ENCODE data around the gene TLR9. TPM values are rescaled to one million over a fixed set of nuclear protein-coding genes. Genes with fewer than 3 reads are reported as not detected.
A peak's percentile ranks its signal among the peaks of the same experiment; 100 is the strongest.
"Not testable (repeated sequence)": the region's sequence is repeated elsewhere in the genome, so short reads cannot be mapped to it uniquely, and the experiment has no call there.

The TLR9 gene
- total RNA-seq: 0.26 TPM

GRCh38 chr3:52225452-52226228 is at the start of gene TLR9:
Gene TLR9, minus strand, starts transcription at chr3:52225645. Its CDS starts 116 bp downstream, at chr3:52225529.
- peak; percentile 42 for DNase-seq (ENCODE audit: low spot score)

GRCh38 chr3:52274781-52275180 is 49.3 kb upstream of the TLR9 start:
- DNase-seq (ENCODE audit: low spot score): not testable (repeated sequence)

GRCh38 chr3:52272831-52273230 is 47.4 kb upstream of the TLR9 start:
- no peak for DNase-seq (ENCODE audit: low spot score)

- not testable (repeated sequence) for DNase-seq (ENCODE audit: low spot score)
Measured at GRCh38 chr3:52272172-52272571, 46.7 kb upstream of the TLR9 start.

- DNase-seq (ENCODE audit: low spot score): no peak
Measured at GRCh38 chr3:52270252-52270754, 44.9 kb upstream of the TLR9 start.

- DNase-seq (ENCODE audit: low spot score): no peak
Measured at GRCh38 chr3:52269776-52270175, 44.3 kb upstream of the TLR9 start.

GRCh38 chr3:52268036-52268435 is 42.6 kb upstream of the TLR9 start:
- no peak for DNase-seq (ENCODE audit: low spot score)

- no peak for DNase-seq (ENCODE audit: low spot score)
Measured at GRCh38 chr3:52265387-52265786, 39.9 kb upstream of the TLR9 start.

- no peak for DNase-seq (ENCODE audit: low spot score)
Measured at GRCh38 chr3:52262447-52262846, 37.0 kb upstream of the TLR9 start.

GRCh38 chr3:52259448-52259847 is 34.0 kb upstream of the TLR9 start:
- DNase-seq (ENCODE audit: low spot score): no peak

- DNase-seq (ENCODE audit: low spot score): no peak
Measured at GRCh38 chr3:52259035-52259434, 33.6 kb upstream of the TLR9 start.

GRCh38 chr3:52257911-52258310 is 32.5 kb upstream of the TLR9 start:
- no peak for DNase-seq (ENCODE audit: low spot score)

GRCh38 chr3:52256622-52257021 is 31.2 kb upstream of the TLR9 start:
- no peak for DNase-seq (ENCODE audit: low spot score)

- DNase-seq (ENCODE audit: low spot score): no peak
Measured at GRCh38 chr3:52256159-52256558, 30.7 kb upstream of the TLR9 start.

- no peak for DNase-seq (ENCODE audit: low spot score)
Measured at GRCh38 chr3:52254608-52255007, 29.2 kb upstream of the TLR9 start.

- peak; percentile 56 for DNase-seq (ENCODE audit: low spot score)
Measured at GRCh38 chr3:52253314-52254304, 28.2 kb upstream of the TLR9 start.

GRCh38 chr3:52250122-52250521 is 24.7 kb upstream of the TLR9 start:
- DNase-seq (ENCODE audit: low spot score): no peak

- no peak for DNase-seq (ENCODE audit: low spot score)
Measured at GRCh38 chr3:52249683-52250082, 24.2 kb upstream of the TLR9 start.

GRCh38 chr3:52248816-52249547 is 23.5 kb upstream of the TLR9 start:
- DNase-seq (ENCODE audit: low spot score): no peak

- no peak for DNase-seq (ENCODE audit: low spot score)
Measured at GRCh38 chr3:52248165-52248541, 22.7 kb upstream of the TLR9 start.

GRCh38 chr3:52247409-52248164 is 22.1 kb upstream of the TLR9 start:
- no peak for DNase-seq (ENCODE audit: low spot score)

Measured in ureter (tissue), 1 donor.